ENCODE results near the gene GDPGP1. TPM values are rescaled to one million over a fixed set of nuclear protein-coding genes. Genes with fewer than 3 reads are reported as not detected.

The GDPGP1 gene
- total and polyA plus RNA-seq, 2 donors from 2014 or later, result 4.8 to 15.3 TPM

- H3K27ac ChIP-seq (ENCODE audit: low read depth in 2 of 2, low read length in 2 of 2), result no peak overlapping the region
- H3K4me3 ChIP-seq (ENCODE audit: low read length in 3 of 3), result no peak overlapping the region
- H3K27me3 ChIP-seq (ENCODE audit: control insufficient read depth, insufficient read depth, low read length), result no peaks in the 10 kb centered on the region
- no peaks in the 10 kb centered on the region for H3K9me3 ChIP-seq (ENCODE audit: control insufficient read depth in 2 of 3, insufficient read depth in 1 of 3, low read length in 3 of 3)
- H3K4me1 ChIP-seq (ENCODE audit: control insufficient read depth in 2 of 3, insufficient read depth in 2 of 3, low read depth in 1 of 3, low read length in 3 of 3), result peaks cover 0 to 15% (median 13%) of the 10 kb centered on the region in 3 donors
- no peak for TF ChIP-seq CTCF (IDR thresholded peaks at IDR 0.05; ENCODE audit: borderline replicate concordance, extremely low read depth, insufficient read depth)
- FAIRE-seq, result no peak
- H3K36me3 ChIP-seq (ENCODE audit: control insufficient read depth in 2 of 3, insufficient read depth in 3 of 3, low read length in 3 of 3), result peaks cover 0 to 4% (median 4%) of the 10 kb centered on the region in 3 donors
- no peak overlapping the region for H3K9ac ChIP-seq (ENCODE audit: low read length in 3 of 3)
- DNase-seq, result peak in 1 of 5 donors; percentile 60
- intact Hi-C loops (cut with DNase I), result no loop called here
Measured at GRCh38 chr15:90205886-90206285, 28.1 kb upstream of the GDPGP1 start.

GRCh38 chr15:90207252-90207651 is 26.8 kb upstream of the GDPGP1 start:
- no peak for TF ChIP-seq CTCF (IDR thresholded peaks at IDR 0.05; ENCODE audit: borderline replicate concordance, extremely low read depth, insufficient read depth)
- Histone ChIP-seq H3K9ac (ENCODE audit: low read length in 3 of 3) (no peak overlapping the region), H3K27ac (ENCODE audit: low read depth in 2 of 2, low read length in 2 of 2) (no peak overlapping the region), H3K36me3 (ENCODE audit: control insufficient read depth in 2 of 3, insufficient read depth in 3 of 3, low read length in 3 of 3) (peaks cover 0 to 4% (median 4%) of the 10 kb centered on the region in 3 donors), H3K4me3 (ENCODE audit: low read length in 3 of 3) (no peak overlapping the region), H3K27me3 (ENCODE audit: control insufficient read depth, insufficient read depth, low read length) (no peaks in the 10 kb centered on the region), H3K9me3 (ENCODE audit: control insufficient read depth in 2 of 3, insufficient read depth in 1 of 3, low read length in 3 of 3) (no peaks in the 10 kb centered on the region), H3K4me1 (ENCODE audit: control insufficient read depth in 2 of 3, insufficient read depth in 2 of 3, low read depth in 1 of 3, low read length in 3 of 3) (peaks cover 0 to 27% (median 22%) of the 10 kb centered on the region in 3 donors)
- FAIRE-seq (no peak), DNase-seq (no peak)
- intact Hi-C loops (cut with DNase I), result no loop called here

GRCh38 chr15:90208356-90208755 is 25.7 kb upstream of the GDPGP1 start:
- Histone ChIP-seq H3K27me3 (ENCODE audit: control insufficient read depth, insufficient read depth, low read length) (no peaks in the 10 kb centered on the region), H3K27ac (ENCODE audit: low read depth in 2 of 2, low read length in 2 of 2) (no peak overlapping the region), H3K9me3 (ENCODE audit: control insufficient read depth in 2 of 3, insufficient read depth in 1 of 3, low read length in 3 of 3) (no peaks in the 10 kb centered on the region), H3K4me3 (ENCODE audit: low read length in 3 of 3) (no peak overlapping the region), H3K36me3 (ENCODE audit: control insufficient read depth in 2 of 3, insufficient read depth in 3 of 3, low read length in 3 of 3) (peaks cover 0 to 4% (median 2%) of the 10 kb centered on the region in 3 donors), H3K4me1 (ENCODE audit: control insufficient read depth in 2 of 3, insufficient read depth in 2 of 3, low read depth in 1 of 3, low read length in 3 of 3) (peaks cover 0 to 24% (median 23%) of the 10 kb centered on the region in 3 donors), H3K9ac (ENCODE audit: low read length in 3 of 3) (no peak overlapping the region)
- FAIRE-seq (no peak), DNase-seq (no peak)
- TF ChIP-seq CTCF (IDR thresholded peaks at IDR 0.05; ENCODE audit: borderline replicate concordance, extremely low read depth, insufficient read depth), result no peak
- intact Hi-C loops (cut with DNase I), result no loop called here

GRCh38 chr15:90209591-90209990 is 24.4 kb upstream of the GDPGP1 start:
- Histone ChIP-seq H3K36me3 (ENCODE audit: control insufficient read depth in 2 of 3, insufficient read depth in 3 of 3, low read length in 3 of 3) (peaks cover 0 to 4% (median 0%) of the 10 kb centered on the region in 3 donors), H3K4me1 (ENCODE audit: control insufficient read depth in 2 of 3, insufficient read depth in 2 of 3, low read depth in 1 of 3, low read length in 3 of 3) (peaks cover 0 to 25% (median 20%) of the 10 kb centered on the region in 3 donors), H3K9me3 (ENCODE audit: control insufficient read depth in 2 of 3, insufficient read depth in 1 of 3, low read length in 3 of 3) (no peaks in the 10 kb centered on the region), H3K27ac (ENCODE audit: low read depth in 2 of 2, low read length in 2 of 2) (no peak overlapping the region), H3K9ac (ENCODE audit: low read length in 3 of 3) (no peak overlapping the region), H3K27me3 (ENCODE audit: control insufficient read depth, insufficient read depth, low read length) (no peaks in the 10 kb centered on the region), H3K4me3 (ENCODE audit: low read length in 3 of 3) (no peak overlapping the region)
- FAIRE-seq (no peak), DNase-seq (peak in 1 of 5 donors; percentile 29)
- intact Hi-C loops (cut with DNase I), result no loop called here
- no peak for TF ChIP-seq CTCF (IDR thresholded peaks at IDR 0.05; ENCODE audit: borderline replicate concordance, extremely low read depth, insufficient read depth)
